ENCODE results near the gene CCKAR.

GRCh38 chr4:26457412-26457811 is 32.9 kb downstream of the CCKAR start:
- TF ChIP-seq CTCF (IDR thresholded peaks at IDR 0.05 in 2 of 3, conservative IDR thresholded peaks at IDR 0.05 in 1 of 3; ENCODE audit: control insufficient read depth in 2 of 3, extremely low read depth in 1 of 3, insufficient read depth in 1 of 3, low read depth in 3 of 3, low read length in 3 of 3) (no peak), POLR2A (IDR thresholded peaks at IDR 0.05; ENCODE audit: low read depth, low read length) (no peak), KLF5 (IDR thresholded peaks at IDR 0.05; ENCODE audit: partially characterized antibody) (no peak), ZNF217 (IDR thresholded peaks at IDR 0.05) (no peak), FOS (IDR thresholded peaks at IDR 0.05; ENCODE audit: borderline replicate concordance, extremely low read depth, insufficient read length) (no peak)

All from GM12878 (cell line).